T-helper 22 cell (primary cell): Measurements from ENCODE around the gene EDARADD.
"Not testable (repeated sequence)": the region's sequence is repeated elsewhere in the genome, so short reads cannot be mapped to it uniquely, and the experiment has no call there.

ENCODE experiments used
- DNase-seq: peaks from one replicate; pipeline ENCODE4 v3.0.0-alpha.2; 2020; ENCODE audit warnings: low read depth

EDARADD gene

DNA sequence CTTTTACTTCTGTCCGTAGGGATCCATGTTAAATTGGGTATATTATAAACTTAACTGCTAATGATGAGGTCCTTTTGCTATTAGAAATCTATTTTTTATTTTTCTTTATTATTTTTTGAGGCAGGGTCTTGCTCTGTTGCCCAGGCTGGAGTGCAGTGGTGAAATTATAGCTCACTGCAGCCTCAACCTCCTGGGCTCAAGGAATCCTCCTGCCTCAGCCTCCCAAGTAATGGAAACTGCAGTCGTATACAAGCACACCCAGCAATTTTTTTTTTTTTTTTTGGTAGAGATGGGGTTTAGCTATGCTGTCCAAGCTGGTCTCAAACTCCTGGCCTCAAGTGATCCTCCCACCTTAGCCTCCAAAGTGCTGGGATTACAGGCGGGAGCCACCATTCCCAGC lies 95.1 kb downstream of the EDARADD start:
- not testable (repeated sequence) for DNase-seq

GRCh38 chr1:236489710-236490377 lies 95.8 kb downstream of the EDARADD start:
- no peak for DNase-seq

GRCh38 chr1:236491469-236492136 lies 97.5 kb downstream of the EDARADD start:
- no peak for DNase-seq

- no peak for DNase-seq
Measured at GRCh38 chr1:236492378-236492777, 98.3 kb downstream of the EDARADD start.

DNA sequence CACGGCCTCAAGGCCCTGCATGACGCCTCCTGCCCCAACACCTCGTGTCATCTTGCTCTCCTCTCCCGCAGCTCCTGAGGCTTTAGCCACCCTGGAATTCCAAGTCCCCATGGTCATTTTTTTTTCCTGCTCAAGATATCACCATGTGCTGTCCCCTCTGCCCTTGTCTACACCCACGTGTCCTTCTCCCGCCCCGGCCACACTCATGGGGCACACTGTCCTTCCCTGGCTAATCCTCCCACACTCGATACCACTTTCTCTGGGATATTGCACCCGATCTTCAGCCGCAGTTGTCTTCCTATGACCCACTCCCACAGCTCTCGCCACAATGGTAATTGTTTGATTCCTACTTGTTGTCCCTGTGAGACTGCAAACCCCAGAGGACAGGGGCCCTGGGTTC lies 100.0 kb downstream of the EDARADD start:
- DNase-seq, result no peak

- no peak for DNase-seq
Measured at GRCh38 chr1:236494586-236495466, 100.7 kb downstream of the EDARADD start.

- no peak for DNase-seq
Measured at GRCh38 chr1:236495467-236496112, 101.5 kb downstream of the EDARADD start.

- DNase-seq, result no peak
Measured at GRCh38 chr1:236497908-236498307, 103.8 kb downstream of the EDARADD start.

GRCh38 chr1:236501093-236501492 lies 107.0 kb downstream of the EDARADD start:
- no peak for DNase-seq

GRCh38 chr1:236502579-236502971 lies 108.5 kb downstream of the EDARADD start:
- DNase-seq, result no peak

DNA sequence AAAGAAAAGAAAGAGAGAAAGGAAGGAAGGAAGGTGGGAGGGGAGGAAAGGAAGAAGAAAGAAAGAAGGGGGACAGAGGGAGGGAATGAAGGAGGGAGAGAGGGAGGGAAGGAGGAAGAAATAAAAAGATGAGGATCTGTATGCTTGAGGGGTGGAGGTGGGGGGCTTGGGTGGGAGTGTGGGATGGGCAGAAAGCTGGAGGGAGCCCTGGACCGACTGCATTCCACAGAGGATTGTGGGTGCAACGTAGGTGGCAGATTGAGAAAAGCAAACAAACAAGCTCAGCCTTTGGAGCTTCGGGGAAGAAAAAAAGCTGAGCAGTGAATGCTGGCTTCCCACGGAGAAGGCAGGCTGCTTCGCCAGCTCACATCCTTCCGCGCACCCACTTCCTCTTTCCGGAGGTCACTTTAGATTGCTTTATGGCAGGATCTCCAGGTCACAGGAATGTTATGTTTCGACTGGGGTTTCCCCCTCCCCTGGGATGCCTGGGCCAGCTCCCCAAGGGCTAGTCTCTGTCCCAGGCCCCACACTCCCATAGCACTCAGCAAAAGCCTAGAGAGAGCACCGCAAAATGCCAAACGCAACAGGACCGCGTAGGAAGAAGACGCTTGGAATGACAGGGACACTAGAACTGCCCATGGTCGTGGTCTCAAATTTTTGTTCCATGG lies 109.0 kb downstream of the EDARADD start:
- no peak for DNase-seq

DNA sequence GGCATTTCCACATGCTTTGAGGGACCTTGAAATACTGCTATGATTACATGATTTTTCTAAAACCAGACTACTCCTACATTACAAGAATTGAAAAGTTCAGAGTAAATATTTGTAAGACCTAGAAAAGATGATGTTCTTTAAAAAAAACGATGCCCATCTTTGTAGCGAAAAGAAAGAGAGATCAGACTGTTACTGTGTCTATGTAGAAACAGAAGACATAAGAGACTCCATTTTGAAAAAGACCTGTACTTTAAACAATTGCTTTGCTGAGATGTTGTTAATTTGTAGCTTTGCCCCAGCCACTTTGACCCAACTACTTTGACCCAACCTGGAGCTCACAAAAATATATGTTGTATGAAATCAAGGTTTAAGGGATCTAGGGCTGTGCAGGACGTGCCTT lies 110.3 kb downstream of the EDARADD start:
- not testable (repeated sequence) for DNase-seq

DNA sequence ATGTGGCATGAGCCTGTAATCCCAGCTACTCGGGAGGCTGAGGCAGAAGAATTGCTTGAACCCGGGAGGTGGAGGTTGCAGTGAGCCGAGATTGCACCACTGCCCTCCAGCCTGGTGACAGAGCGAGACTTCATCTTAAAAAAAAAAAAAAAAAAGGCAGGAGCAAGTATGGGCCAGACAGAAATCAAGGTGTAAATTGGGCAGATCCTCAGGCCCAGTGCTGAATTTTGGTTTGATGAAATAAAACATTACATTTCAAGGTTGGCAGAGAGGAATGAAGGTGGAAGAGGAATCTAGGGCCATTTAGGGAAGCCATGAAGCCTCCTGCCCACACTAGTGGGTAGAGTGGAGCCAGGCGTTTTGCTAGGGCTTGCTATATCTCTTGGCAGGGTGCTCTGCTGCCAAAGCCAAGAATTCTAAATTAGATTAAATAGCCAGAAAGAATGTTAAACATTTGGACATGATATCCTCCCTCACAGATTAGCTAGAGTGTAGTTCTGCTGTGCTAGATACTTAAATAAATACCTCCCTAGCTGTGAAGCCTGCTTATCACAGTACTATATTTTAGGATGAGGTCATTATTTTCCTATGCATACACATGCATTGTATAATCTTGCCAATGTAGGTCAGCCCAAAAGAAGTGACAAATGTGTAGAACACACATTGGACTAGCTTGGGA lies 113.1 kb downstream of the EDARADD start:
- DNase-seq, result no peak

GRCh38 chr1:236508593-236509027 lies 114.5 kb downstream of the EDARADD start:
- DNase-seq, result no peak

- no peak for DNase-seq
Measured at GRCh38 chr1:236509203-236509602, 115.1 kb downstream of the EDARADD start.

GRCh38 chr1:236509647-236510401 lies 115.7 kb downstream of the EDARADD start:
- DNase-seq, result no peak

DNA sequence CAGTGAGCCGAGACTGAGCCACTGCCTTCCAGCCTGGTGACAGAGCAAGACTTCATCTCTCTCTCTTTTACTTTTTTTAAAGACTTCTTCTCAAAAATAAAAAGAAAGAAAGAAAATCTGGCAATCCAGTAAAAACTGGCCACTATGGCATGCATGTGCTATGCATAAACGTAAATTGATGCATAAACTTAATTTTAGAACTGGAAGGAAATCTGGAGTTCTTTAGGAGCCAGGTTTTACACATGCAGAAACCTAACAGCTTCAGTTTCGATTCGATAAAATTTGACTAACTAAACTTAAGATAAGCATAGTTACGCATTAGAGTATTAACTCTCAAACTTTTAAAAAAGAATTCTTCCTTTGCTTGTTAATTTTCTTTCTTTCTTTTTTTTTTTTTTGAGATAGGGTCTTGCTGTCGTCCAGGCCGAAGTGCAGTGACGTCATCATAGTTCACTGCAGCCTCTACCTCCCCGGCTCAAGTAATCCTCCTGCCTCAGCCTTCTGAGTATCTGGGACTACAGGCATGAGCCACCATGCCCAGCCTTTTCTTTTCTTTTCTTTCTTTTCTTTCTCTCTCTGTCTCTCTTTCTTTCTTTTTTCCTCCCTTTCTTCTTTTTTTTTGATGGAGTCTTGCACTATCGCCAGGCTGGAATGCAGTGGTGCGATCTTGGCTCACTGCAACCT lies 117.8 kb downstream of the EDARADD start:
- no peak for DNase-seq

GRCh38 chr1:236514703-236515442 lies 120.8 kb downstream of the EDARADD start:
- no peak for DNase-seq

- no peak for DNase-seq
Measured at GRCh38 chr1:236515443-236515958, 121.4 kb downstream of the EDARADD start.
